ENCODE results near the gene DSG3.

- TF ChIP-seq CTCF (optimal IDR thresholded peaks at IDR 0.05 in 1 of 3, IDR thresholded peaks at IDR 0.05 in 1 of 3, conservative IDR thresholded peaks at IDR 0.05 in 1 of 3; ENCODE audit: extremely low read depth in 1 of 3, insufficient read depth in 2 of 3, low read length in 3 of 3) (no peak), EZH2 (IDR thresholded peaks at IDR 0.05; ENCODE audit: low read length) (no peak)
Observed at GRCh38 chr18:31409276-31409675, 38.3 kb upstream of the DSG3 start.
